Lung (tissue), 12 donors: ENCODE data around the gene SND1. TPM values are rescaled to one million over a fixed set of nuclear protein-coding genes. Genes with fewer than 3 reads are reported as not detected.

Experiments used
- ATAC-seq: fragments of 200-7000 bp; cut with Tn5 transposase; one replicate; pipeline ENCODE4 v1.9.1; 2020; ENCODE audit warnings: moderate number of reproducible peaks; ENCODE audit not compliant: insufficient read depth, low FRiP score
- DNase-seq, 3 donors: peaks; one replicate each; pipeline ENCODE4 v3.0.0-alpha.2; 2013 to 2017
- H3K27ac ChIP-seq, 2 donors: one replicate each; pipeline ENCODE4 v1.5.1; 2013; ENCODE audit warnings: mild to moderate bottlenecking in 2 of 2, moderate library complexity in 2 of 2, control low read depth in 1 of 2, inconsistent platforms in 1 of 2, low read depth in 1 of 2, low read length in 1 of 2
- H3K27me3 ChIP-seq, 3 donors: one replicate each; pipeline ENCODE4 v1.5.1; 2013; ENCODE audit warnings: low read length in 2 of 3; ENCODE audit not compliant: control insufficient read depth in 3 of 3, insufficient read depth in 3 of 3
- H3K36me3 ChIP-seq, 4 donors: one replicate each; pipeline ENCODE4 v1.5.1; 2013; ENCODE audit warnings: low read length in 4 of 4, mild to moderate bottlenecking in 1 of 4, moderate library complexity in 1 of 4; ENCODE audit not compliant: control insufficient read depth in 4 of 4, insufficient read depth in 4 of 4
- H3K4me1 ChIP-seq, 5 donors: one replicate each; pipeline ENCODE4 v1.5.1; 2013; ENCODE audit warnings: low read length in 5 of 5, mild to moderate bottlenecking in 2 of 5, moderate library complexity in 1 of 5; ENCODE audit not compliant: control insufficient read depth in 5 of 5, insufficient read depth in 5 of 5
- H3K4me3 ChIP-seq: one replicate; pipeline ENCODE4 v1.5.1; 2013; ENCODE audit warnings: mild to moderate bottlenecking, control low read depth, moderate library complexity
- H3K9ac ChIP-seq, 2 donors: one replicate each; pipeline ENCODE4 v1.5.1; 2013; ENCODE audit warnings: low read length in 2 of 2, control low read depth in 1 of 2; ENCODE audit not compliant: insufficient read depth in 1 of 2
- H3K9me3 ChIP-seq, 4 donors: one replicate each; pipeline ENCODE4 v1.5.1; 2013; ENCODE audit warnings: low read length in 3 of 4, mild to moderate bottlenecking in 1 of 4, moderate library complexity in 1 of 4; ENCODE audit not compliant: control insufficient read depth in 4 of 4, insufficient read depth in 3 of 4
- CTCF ChIP-seq: IDR thresholded peaks from 2 replicates; pipeline ENCODE4 v1.5.1; 2012; ENCODE audit warnings: mild to moderate bottlenecking; ENCODE audit errors: control extremely low read depth, extremely low read depth
- WGBS, 2 donors: extraction: QIAGEN DNeasy Blood & Tissue Kit; methylation state at CpG; one replicate each; pipeline ENCODE4 v1.1.7; 2013; 5-methylcytosine and 5-hydroxymethylcytosine counted together
- polyA plus RNA-seq, 2 donors: library from polyadenylated mRNA; stranded (reverse); fragments of 200-250 nt; gene quantifications; one replicate each; pipeline ENCODE4 v1.2.1, GENCODE V29; 2013
- total RNA-seq, 2 donors: library from RNA; depleted of rRNA in 1 of 2; stranded (reverse); fragments of >200 nt in 1 of 2; gene quantifications; one replicate each; pipeline ENCODE4 v1.2.1, GENCODE V29; 2014 to 2021
- donor health status: control.
- donor health status: control.
- donor health status: Bipolar disorder and iron deficiency.
- donor health status: healthy.
- donor health status: DM: yes; HTN: yes; CAD: no.

Gene SND1
- total and polyA plus RNA-seq, 4 donors, result 94.5 to 210 (median 137) TPM

DNA sequence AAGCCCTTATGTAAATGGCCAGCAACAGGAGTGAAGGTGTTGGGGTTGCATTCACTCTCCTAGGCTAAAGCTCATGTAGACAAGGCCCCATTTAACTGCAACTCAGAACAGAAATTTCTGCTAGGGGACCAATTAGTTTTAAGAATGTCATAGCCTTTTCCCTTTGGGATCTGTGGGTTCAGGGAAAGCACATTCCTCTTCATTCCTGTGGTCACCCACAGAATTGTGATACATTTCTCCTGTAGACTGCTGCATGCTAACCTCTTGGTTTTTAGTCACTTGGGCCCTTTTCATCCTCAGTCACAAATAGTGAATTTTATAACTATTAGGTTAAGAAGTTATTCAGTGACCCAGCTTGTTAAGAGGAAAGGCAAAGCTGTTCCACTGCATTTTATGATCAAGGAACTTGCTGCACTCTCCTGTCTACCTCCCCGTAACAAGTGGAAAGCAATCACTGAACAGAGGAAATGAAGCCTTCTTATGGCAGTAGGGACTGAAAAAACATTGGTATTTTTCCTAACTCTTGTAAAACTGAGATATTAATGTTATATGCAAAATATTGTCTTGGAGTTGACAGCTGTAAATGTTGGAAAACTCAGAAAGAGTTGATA is 124.9 kb downstream of the SND1 start:
- H3K4me3 ChIP-seq, result no peak overlapping the region
- peak in 2 of 3 donors; percentile 16 to 59 for DNase-seq
- ATAC-seq, result no peak
- no peak for TF ChIP-seq CTCF
- no peaks in the 10 kb centered on the region for H3K27me3 ChIP-seq
- no peaks in the 10 kb centered on the region for H3K9me3 ChIP-seq
- H3K27ac ChIP-seq, result no peak overlapping the region
- peaks cover 0 to 4% (median 0%) of the 10 kb centered on the region in 5 donors for H3K4me1 ChIP-seq
- 71 to 90% methylated on average over 1 of the region's 1 CpG for WGBS, 2 donors
- H3K36me3 ChIP-seq, result peaks cover 0 to 3% (median 0%) of the 10 kb centered on the region in 4 donors
- no peak overlapping the region for H3K9ac ChIP-seq

DNA sequence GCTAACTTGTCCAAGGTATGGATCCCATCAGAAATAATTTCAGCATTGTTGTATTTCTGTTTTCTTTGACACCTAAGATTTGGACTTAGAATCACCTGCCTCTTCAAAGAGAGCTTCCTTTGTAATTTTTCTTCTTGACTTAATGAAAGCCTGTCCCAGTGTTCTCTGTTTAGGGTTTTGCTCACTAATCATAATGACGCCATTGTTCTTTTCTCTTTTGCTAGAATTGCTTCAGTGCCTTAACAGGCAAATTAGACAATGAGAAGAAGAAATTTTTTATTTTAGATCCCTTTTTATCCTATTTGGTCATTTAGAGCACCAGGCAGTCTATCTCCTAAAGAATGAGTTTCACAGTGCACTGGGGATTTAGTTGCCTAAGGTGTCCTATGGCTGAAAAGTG is 128.5 kb downstream of the SND1 start:
- TF ChIP-seq CTCF, result no peak
- DNase-seq (no peak), ATAC-seq (no peak)
- no peaks in the 10 kb centered on the region for H3K27me3 ChIP-seq
- H3K9me3 ChIP-seq, result no peaks in the 10 kb centered on the region
- H3K27ac ChIP-seq, result no peak overlapping the region
- WGBS, 2 donors, result 90 to 92% methylated on average over 1 of the region's 1 CpG
- no peak overlapping the region for H3K9ac ChIP-seq
- peaks cover 0 to 3% (median 0%) of the 10 kb centered on the region in 4 donors for H3K36me3 ChIP-seq
- no peak overlapping the region for H3K4me3 ChIP-seq
- H3K4me1 ChIP-seq, result peaks cover 0 to 14% (median 0%) of the 10 kb centered on the region in 5 donors

DNA sequence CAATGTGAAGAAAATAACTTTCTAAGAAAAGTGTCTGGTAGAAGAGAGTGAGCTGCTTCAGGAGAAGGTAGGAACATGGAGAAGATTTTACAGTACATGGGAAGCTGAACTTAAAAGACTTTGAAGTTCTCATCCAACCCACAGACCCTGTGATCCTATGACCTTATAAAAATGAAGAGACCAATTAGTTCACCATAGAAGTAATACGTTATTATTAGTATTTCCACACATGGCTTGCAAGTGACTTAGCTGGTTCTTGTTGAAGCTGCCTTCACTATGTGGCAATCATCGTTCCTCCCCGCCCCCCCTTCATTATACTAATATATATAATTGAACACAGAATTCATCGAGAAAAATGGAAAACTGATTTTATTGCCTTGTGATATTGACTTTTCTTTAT is 129.1 kb downstream of the SND1 start:
- DNase-seq (no peak), ATAC-seq (no peak)
- 38 to 58% methylated on average over 4 of the region's 4 CpGs for WGBS, 2 donors
- no peak overlapping the region for H3K27ac ChIP-seq
- peaks cover 0 to 3% (median 0%) of the 10 kb centered on the region in 4 donors for H3K36me3 ChIP-seq
- H3K4me1 ChIP-seq, result peaks cover 0 to 14% (median 0%) of the 10 kb centered on the region in 5 donors
- H3K27me3 ChIP-seq, result no peaks in the 10 kb centered on the region
- TF ChIP-seq CTCF, result no peak
- H3K4me3 ChIP-seq, result no peak overlapping the region
- H3K9me3 ChIP-seq, result no peaks in the 10 kb centered on the region
- H3K9ac ChIP-seq, result no peak overlapping the region

DNA sequence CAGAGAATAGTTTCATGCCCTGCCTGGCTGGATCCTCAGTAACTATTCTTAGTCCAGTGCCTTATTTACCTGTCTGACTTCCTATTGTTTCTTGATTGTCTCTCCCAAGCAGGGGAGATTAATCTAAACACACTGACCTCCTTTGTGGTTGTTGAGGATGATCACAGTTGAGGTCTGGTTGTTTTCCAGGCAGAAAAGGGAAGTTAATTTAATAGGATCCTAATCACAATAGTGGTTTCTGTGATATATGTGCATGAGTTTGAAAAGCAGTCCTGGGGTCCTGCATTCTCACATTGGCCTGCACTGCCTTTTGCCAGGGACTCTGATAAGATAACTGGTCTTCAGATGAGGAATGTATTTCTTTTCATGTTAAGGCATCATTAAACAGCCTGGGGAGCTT is 130.1 kb downstream of the SND1 start:
- Histone ChIP-seq H3K27ac (no peak overlapping the region), H3K4me3 (no peak overlapping the region), H3K27me3 (no peaks in the 10 kb centered on the region), H3K9ac (no peak overlapping the region), H3K4me1 (peaks cover 0 to 14% (median 0%) of the 10 kb centered on the region in 5 donors), H3K9me3 (no peaks in the 10 kb centered on the region), H3K36me3 (no peaks in the 10 kb centered on the region)
- TF ChIP-seq CTCF, result no peak
- DNase-seq (no peak), ATAC-seq (no peak)
